Measurements from ENCODE around the gene USP24. TPM values are rescaled to one million over a fixed set of nuclear protein-coding genes. Genes with fewer than 3 reads are reported as not detected.

USP24 gene
- total RNA-seq, 1 experiment from 2014 or later: 45.7 TPM

DNA sequence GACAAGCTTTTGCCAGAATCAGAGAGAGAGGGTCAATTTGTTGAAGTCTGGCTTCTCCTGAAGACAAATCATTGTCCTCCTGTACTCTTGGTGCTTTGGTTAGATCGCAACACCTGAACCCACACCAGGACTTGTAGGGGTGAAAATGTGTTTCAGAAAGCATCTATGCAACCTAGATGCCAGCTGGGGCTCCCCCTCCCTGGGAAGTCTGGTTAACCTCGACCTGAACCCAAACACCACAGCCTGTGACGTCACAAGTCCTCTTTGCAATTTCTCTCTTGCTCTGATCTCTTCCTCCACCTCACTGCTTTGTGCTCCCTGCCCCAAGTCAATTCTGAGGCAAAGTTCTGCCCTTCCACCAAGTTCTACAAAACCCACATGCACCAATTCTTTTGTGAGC is 42.8 kb upstream of the USP24 start:
- H3K27ac Mint-ChIP-seq (ENCODE audit: low read depth, unreplicated experiment): no peak overlapping the region
- H3K27me3 Mint-ChIP-seq (ENCODE audit: insufficient read depth, unreplicated experiment): no peaks in the 10 kb centered on the region
- peaks cover 15% of the 10 kb centered on the region for H3K4me1 Mint-ChIP-seq (ENCODE audit: insufficient read depth, unreplicated experiment)
- no peak overlapping the region for H3K4me3 Mint-ChIP-seq (ENCODE audit: unreplicated experiment)
- H3K36me3 Mint-ChIP-seq (ENCODE audit: insufficient read depth, unreplicated experiment): no peaks in the 10 kb centered on the region
- intact Hi-C loops (cut with micrococcal nuclease): no loop called here
- BruUV-seq (replicated peaks): no TSS peak
- DNase-seq (ENCODE audit: unreplicated experiment): no peak
- ChIA-PET CTCF (interaction anchor here (1.4 to 1.5 kb wide), 2 partner anchors 20 to 1326 kb away, joined by 6 read pairs; no protein-coding TSS in a partner anchor), POLR2A (interaction anchor here (0.9 to 1.2 kb wide), 2 partner anchors 12 to 97 kb away, joined by 3 to 6 read pairs; no protein-coding TSS in a partner anchor)
- no peaks in the 10 kb centered on the region for H3K9me3 Mint-ChIP-seq (ENCODE audit: unreplicated experiment)
- TF ChIP-seq, protein P1, sequence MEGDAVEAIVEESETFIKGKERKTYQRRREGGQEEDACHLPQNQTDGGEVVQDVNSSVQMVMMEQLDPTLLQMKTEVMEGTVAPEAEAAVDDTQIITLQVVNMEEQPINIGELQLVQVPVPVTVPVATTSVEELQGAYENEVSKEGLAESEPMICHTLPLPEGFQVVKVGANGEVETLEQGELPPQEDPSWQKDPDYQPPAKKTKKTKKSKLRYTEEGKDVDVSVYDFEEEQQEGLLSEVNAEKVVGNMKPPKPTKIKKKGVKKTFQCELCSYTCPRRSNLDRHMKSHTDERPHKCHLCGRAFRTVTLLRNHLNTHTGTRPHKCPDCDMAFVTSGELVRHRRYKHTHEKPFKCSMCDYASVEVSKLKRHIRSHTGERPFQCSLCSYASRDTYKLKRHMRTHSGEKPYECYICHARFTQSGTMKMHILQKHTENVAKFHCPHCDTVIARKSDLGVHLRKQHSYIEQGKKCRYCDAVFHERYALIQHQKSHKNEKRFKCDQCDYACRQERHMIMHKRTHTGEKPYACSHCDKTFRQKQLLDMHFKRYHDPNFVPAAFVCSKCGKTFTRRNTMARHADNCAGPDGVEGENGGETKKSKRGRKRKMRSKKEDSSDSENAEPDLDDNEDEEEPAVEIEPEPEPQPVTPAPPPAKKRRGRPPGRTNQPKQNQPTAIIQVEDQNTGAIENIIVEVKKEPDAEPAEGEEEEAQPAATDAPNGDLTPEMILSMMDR (IDR thresholded peaks at IDR 0.05; ENCODE audit: unreplicated experiment): no peak

- no peak overlapping the region for H3K4me3 Mint-ChIP-seq (ENCODE audit: unreplicated experiment)
- ChIA-PET POLR2A (interaction anchor here (0.6 kb wide), 1 partner anchor 81 kb away, joined by 5 read pairs; no protein-coding TSS in a partner anchor), CTCF (interaction anchor here (0.9 to 1.2 kb wide), 4 partner anchors 20 to 116 kb away, joined by 3 to 6 read pairs (median 4); no protein-coding TSS in a partner anchor)
- no peaks in the 10 kb centered on the region for H3K36me3 Mint-ChIP-seq (ENCODE audit: insufficient read depth, unreplicated experiment)
- intact Hi-C loops (cut with micrococcal nuclease): no loop called here
- TF ChIP-seq, protein P1 (IDR thresholded peaks at IDR 0.05; ENCODE audit: unreplicated experiment): no peak
- no peaks in the 10 kb centered on the region for H3K27me3 Mint-ChIP-seq (ENCODE audit: insufficient read depth, unreplicated experiment)
- DNase-seq (ENCODE audit: unreplicated experiment): no peak
- BruUV-seq (replicated peaks): no TSS peak
- peaks cover 6% of the 10 kb centered on the region for H3K4me1 Mint-ChIP-seq (ENCODE audit: insufficient read depth, unreplicated experiment)
- no peak overlapping the region for H3K27ac Mint-ChIP-seq (ENCODE audit: low read depth, unreplicated experiment)
- H3K9me3 Mint-ChIP-seq (ENCODE audit: unreplicated experiment): no peaks in the 10 kb centered on the region
These were observed 40.7 kb upstream of the USP24 start for GRCh38 chr1:55255901-55256300.

DNA sequence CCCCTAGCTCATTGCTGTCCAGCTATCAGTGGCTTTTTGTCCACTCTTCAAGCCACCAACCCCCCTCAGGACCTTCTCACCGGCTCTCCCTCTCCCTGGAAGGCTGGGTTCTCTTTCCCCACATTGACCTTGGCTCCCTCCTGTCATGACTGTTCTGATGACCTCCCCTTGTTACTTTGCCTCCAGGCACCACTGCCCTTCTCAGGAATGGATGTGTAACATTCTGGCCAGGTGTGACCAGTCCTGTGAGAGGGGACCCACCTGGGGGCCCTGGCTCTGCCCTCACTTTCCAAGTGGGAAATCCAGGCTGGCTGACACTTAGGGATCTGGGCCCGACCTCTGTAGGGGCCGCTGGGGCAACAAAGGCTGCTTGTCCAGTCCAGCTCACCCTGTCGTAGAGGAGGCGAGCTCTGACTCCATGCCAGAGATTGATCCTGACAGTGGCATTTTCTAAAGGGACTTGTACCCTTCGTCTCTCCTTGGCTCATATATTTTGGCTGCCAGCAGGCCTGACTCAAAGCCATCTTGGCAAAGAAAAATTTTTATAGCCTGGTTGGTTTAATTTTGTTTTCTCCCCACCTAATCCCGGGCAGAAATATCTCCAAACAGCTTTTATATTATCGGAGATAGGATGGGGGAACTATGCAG is 37.9 kb upstream of the USP24 start:
- H3K36me3 Mint-ChIP-seq (ENCODE audit: insufficient read depth, unreplicated experiment): no peaks in the 10 kb centered on the region
- no peaks in the 10 kb centered on the region for H3K9me3 Mint-ChIP-seq (ENCODE audit: unreplicated experiment)
- intact Hi-C loops (cut with micrococcal nuclease): no loop called here
- H3K4me3 Mint-ChIP-seq (ENCODE audit: unreplicated experiment): no peak overlapping the region
- DNase-seq (ENCODE audit: unreplicated experiment): no peak
- ChIA-PET CTCF (interaction anchor here (0.5 to 0.7 kb wide), 3 partner anchors 12 to 99 kb away, joined by 3 read pairs; no protein-coding TSS in a partner anchor), POLR2A (interaction anchor here (0.6 kb wide), 1 partner anchor 88 kb away, joined by 3 read pairs; no protein-coding TSS in a partner anchor)
- no TSS peak for BruUV-seq (replicated peaks)
- TF ChIP-seq, protein P1 (IDR thresholded peaks at IDR 0.05; ENCODE audit: unreplicated experiment): no peak
- no peak overlapping the region for H3K27ac Mint-ChIP-seq (ENCODE audit: low read depth, unreplicated experiment)
- H3K27me3 Mint-ChIP-seq (ENCODE audit: insufficient read depth, unreplicated experiment): no peaks in the 10 kb centered on the region
- H3K4me1 Mint-ChIP-seq (ENCODE audit: insufficient read depth, unreplicated experiment): peaks cover 6% of the 10 kb centered on the region

GRCh38 chr1:55250399-55251075 is 35.4 kb upstream of the USP24 start:
- peaks cover 16% of the 10 kb centered on the region for H3K4me1 Mint-ChIP-seq (ENCODE audit: insufficient read depth, unreplicated experiment)
- no TSS peak for BruUV-seq (replicated peaks)
- DNase-seq (ENCODE audit: unreplicated experiment): no peak
- H3K27me3 Mint-ChIP-seq (ENCODE audit: insufficient read depth, unreplicated experiment): no peaks in the 10 kb centered on the region
- no peak overlapping the region for H3K27ac Mint-ChIP-seq (ENCODE audit: low read depth, unreplicated experiment)
- intact Hi-C loops (cut with micrococcal nuclease): no loop called here
- ChIA-PET CTCF (interaction anchor here (0.7 kb wide), 1 partner anchor 7 kb away, joined by 4 read pairs; no protein-coding TSS in a partner anchor), POLR2A (interaction anchor here (0.6 kb wide), 2 partner anchors 1241 to 1275 kb away, joined by 3 to 5 read pairs; no protein-coding TSS in a partner anchor)
- no peaks in the 10 kb centered on the region for H3K9me3 Mint-ChIP-seq (ENCODE audit: unreplicated experiment)
- no peak overlapping the region for H3K4me3 Mint-ChIP-seq (ENCODE audit: unreplicated experiment)
- H3K36me3 Mint-ChIP-seq (ENCODE audit: insufficient read depth, unreplicated experiment): no peaks in the 10 kb centered on the region
- TF ChIP-seq, protein P1 (IDR thresholded peaks at IDR 0.05; ENCODE audit: unreplicated experiment): no peak
